HCT116 (cell line): Measurements from ENCODE around the gene CADPS2. TPM values are rescaled to one million over a fixed set of nuclear protein-coding genes. Genes with fewer than 3 reads are reported as not detected.

ENCODE experiments used
- ATAC-seq: fragments of 200-7000 bp; cut with Tn5 transposase; 2 replicates; pipeline ENCODE4 v1.9.1; 2020; ENCODE audit warnings: mild to moderate bottlenecking, moderate library complexity
- BruUV-seq: library from RNA; stranded (reverse); fragments of 400-500 nt; replicated peaks from 2 replicates; lab custom pipeline; 2021; lab: Mats Ljungman, UMichigan
- CTCF ChIA-PET: fragments of 300-600 bp; sonication (Branson Sonifier 250); formaldehyde crosslinking; loops from one replicate; lab custom pipeline; 2021; ENCODE audit warnings: antibody characterized with exemption; lab: Charles Lee
- POLR2A ChIA-PET: fragments of 300-600, 350-600 bp; sonication (Branson Sonifier 250); formaldehyde crosslinking; loops from one replicate; lab custom pipeline; 2021; ENCODE audit warnings: antibody characterized with exemption; lab: Charles Lee
- RAD21 ChIA-PET, 2 experiments: fragments of 300-600 bp; sonication (Branson Sonifier 250); formaldehyde crosslinking; loops; one replicate each; lab custom pipeline; 2023; ENCODE audit warnings: low total read pairs in 2 of 2; ENCODE audit not compliant: uncharacterized antibody in 2 of 2, unreplicated experiment in 2 of 2, low non-redundant PET in 1 of 2; lab: Charles Lee
- DNase-seq: peaks from one replicate; pipeline ENCODE4 v3.0.0-alpha.2; 2010; ENCODE audit warnings: low read depth, low spot score
- H2AFZ ChIP-seq: fragments of 200-600 bp; shearing (Covaris generic), sonication (generic); 2 replicates; pipeline ENCODE4 v1.6.1; 2017; ENCODE audit warnings: low read depth, mixed run types, mixed read lengths, antibody characterized with exemption, low read length; ENCODE audit not compliant: poor library complexity, severe bottlenecking
- H3K27ac ChIP-seq: 2 replicates; pipeline ENCODE4 v1.5.1; 2012; ENCODE audit warnings: low read depth, low read length
- H3K27me3 ChIP-seq: fragments of 200-600 bp; sonication (generic); 2 replicates; pipeline ENCODE4 v1.6.1; 2016; ENCODE audit warnings: mixed run types, low read length, mixed read lengths; ENCODE audit not compliant: insufficient read depth
- H3K36me3 ChIP-seq, 2 experiments: fragments of 200-500 bp in 1 of 2; fragments of 200-600 bp in 1 of 2; sonication (Bioruptor generic) in 1 of 2; sonication (generic) in 1 of 2; 2 replicates each; pipeline versions ENCODE4 v1.5.1 to v1.6.1; 2014 to 2016; ENCODE audit warnings: low read length in 2 of 2, inconsistent platforms in 1 of 2, mixed read lengths in 1 of 2, mixed run types in 1 of 2; ENCODE audit not compliant: insufficient read depth in 2 of 2, control insufficient read depth in 1 of 2
- H3K4me1 ChIP-seq, 2 experiments: fragments of 200-600 bp in 1 of 2; sonication (generic) in 1 of 2; 2 replicates each; pipeline versions ENCODE4 v1.5.1 to v1.6.1; 2012 to 2017; ENCODE audit warnings: low read length in 2 of 2, inconsistent platforms in 1 of 2, mild to moderate bottlenecking in 1 of 2, mixed read lengths in 1 of 2, mixed run types in 1 of 2, moderate library complexity in 1 of 2; ENCODE audit not compliant: insufficient read depth in 2 of 2, control insufficient read depth in 1 of 2
- H3K4me2 ChIP-seq: fragments of 200-600 bp; sonication (generic); 2 replicates; pipeline ENCODE4 v1.6.1; 2017; ENCODE audit warnings: mixed run types, low read length, mixed read lengths
- H3K4me3 ChIP-seq, 2 experiments: fragments of 200-600 bp in 1 of 2; sonication (generic) in 1 of 2; replicated peaks in 1 of 2; 2 replicates each; pipeline ENCODE4 v1.5.1; 2011 to 2016; ENCODE audit warnings: low read length in 2 of 2, control low read depth in 1 of 2, low read depth in 1 of 2, mild to moderate bottlenecking in 1 of 2, mixed read lengths in 1 of 2, mixed run types in 1 of 2
- H3K79me2 ChIP-seq: fragments of 200-600 bp; sonication (generic); 2 replicates; pipeline ENCODE4 v1.6.1; 2017; ENCODE audit warnings: mild to moderate bottlenecking, mixed run types, low read length, moderate library complexity, mixed read lengths; ENCODE audit not compliant: insufficient read depth
- H3K9ac ChIP-seq: fragments of 200-600 bp; sonication (generic); 2 replicates; pipeline ENCODE4 v1.6.1; 2016; ENCODE audit warnings: low read length, mixed read lengths
- H3K9me2 ChIP-seq: fragments of 200-600 bp; sonication (generic), shearing (Covaris generic); 2 replicates; pipeline ENCODE4 v1.6.1; 2017; ENCODE audit warnings: mixed run types, mild to moderate bottlenecking, moderate library complexity; ENCODE audit not compliant: insufficient read depth
- H3K9me3 ChIP-seq, 2 experiments: fragments of 200-500 bp in 1 of 2; fragments of 200-600 bp in 1 of 2; sonication (Bioruptor generic) in 1 of 2; sonication (generic) in 1 of 2; 2 replicates each; pipeline ENCODE4 v1.6.1; 2014 to 2017; ENCODE audit warnings: low read length in 2 of 2, mixed read lengths in 2 of 2, inconsistent platforms in 1 of 2, low read depth in 1 of 2, mild to moderate bottlenecking in 1 of 2, mixed run types in 1 of 2, moderate library complexity in 1 of 2; ENCODE audit not compliant: control insufficient read depth in 1 of 2, insufficient read depth in 1 of 2
- H4K20me1 ChIP-seq: fragments of 200-600 bp; sonication (generic), shearing (Covaris generic); 2 replicates; pipeline ENCODE4 v1.6.1; 2017; ENCODE audit warnings: mixed run types, mild to moderate bottlenecking, moderate library complexity; ENCODE audit not compliant: insufficient read depth
- CBX3 ChIP-seq: IDR thresholded peaks from 2 replicates; pipeline ENCODE4 v1.6.1; 2012; ENCODE audit warnings: low read depth
- CTCF ChIP-seq, 3 experiments: fragments of 200-600 bp in 1 of 3; sonication (generic) in 1 of 3; IDR thresholded peaks in 2 of 3; conservative IDR thresholded peaks in 1 of 3; 2 replicates each; pipeline ENCODE4 v1.5.1; 2012 to 2017; ENCODE audit warnings: low read depth in 2 of 3, low read length in 2 of 3, antibody characterized with exemption in 1 of 3, borderline replicate concordance in 1 of 3, control low read depth in 1 of 3, mild to moderate bottlenecking in 1 of 3, mixed read lengths in 1 of 3, mixed run types in 1 of 3, moderate library complexity in 1 of 3; ENCODE audit not compliant: insufficient read depth in 1 of 3
- MAX ChIP-seq: IDR thresholded peaks from 2 replicates; pipeline ENCODE4 v1.6.1; 2012
- POLR2AphosphoS5 ChIP-seq: IDR thresholded peaks from 2 replicates; pipeline ENCODE4 v1.6.1; 2011; ENCODE audit warnings: mild to moderate bottlenecking, low read depth, low read length, moderate library complexity
- intact Hi-C: fragments of 100-400 bp; cut with micrococcal nuclease; formaldehyde crosslinking; loops from 2 replicates; pipeline ENCODE4 v1.10.0; 2022
- total RNA-seq: library from RNA; stranded (reverse); gene quantifications from one replicate; pipeline ENCODE4 v1.2.1, GENCODE V29; 2021; ENCODE audit not compliant: unreplicated experiment

CADPS2 gene
- total RNA-seq, 1 experiment from 2014 or later = 7.5 TPM

DNA sequence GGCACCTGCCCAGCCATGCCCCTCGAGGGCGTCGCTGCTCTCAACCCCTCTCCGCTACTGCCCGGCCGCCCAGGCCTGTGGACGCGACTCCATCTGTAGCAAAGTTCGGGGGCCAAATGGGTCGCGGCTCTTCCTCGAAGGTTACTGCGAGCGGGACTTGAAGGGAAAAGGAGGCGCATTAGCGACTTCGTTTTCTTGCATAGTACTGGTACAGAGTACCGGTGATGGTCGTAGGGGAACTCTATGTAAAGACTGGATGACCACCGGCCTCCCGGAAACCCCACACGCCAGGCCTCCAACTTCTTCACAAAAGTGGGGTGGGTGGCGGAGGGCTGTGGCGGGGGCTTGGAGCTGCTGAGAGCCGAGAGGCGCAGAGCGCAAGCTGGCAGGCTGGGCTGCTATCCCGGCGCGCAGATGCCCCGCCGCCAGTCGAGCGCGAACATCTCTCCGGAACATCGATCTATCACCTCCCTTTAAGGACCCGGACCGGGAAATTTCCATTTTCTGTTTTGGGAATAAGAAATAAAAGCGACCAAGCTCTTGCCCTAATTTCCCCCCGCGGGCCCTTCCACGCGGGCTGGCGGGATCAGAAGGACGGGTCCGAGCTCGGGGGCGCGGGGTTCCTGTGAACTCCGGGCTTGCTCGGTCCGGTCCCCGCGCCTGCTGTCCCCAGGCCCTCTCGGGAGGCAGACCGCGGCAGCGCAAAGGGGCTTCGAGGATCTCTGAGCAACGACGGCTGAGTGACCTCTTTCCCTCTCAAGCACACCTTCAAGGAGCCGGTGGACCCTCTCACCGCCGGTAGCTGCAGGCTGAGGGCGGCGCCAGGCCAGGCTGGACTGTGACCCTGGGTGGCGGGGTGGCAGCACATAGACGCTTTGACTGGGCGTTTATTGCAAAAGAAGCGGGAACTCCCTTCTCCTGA, 569.5 kb downstream of the CADPS2 start:
- Histone ChIP-seq H4K20me1 (no peaks in the 10 kb centered on the region; the same call in 1 of the 2 replicates), H3K27me3 (no peaks in the 10 kb centered on the region), H3K9ac (no peak overlapping the region), H3K36me3 (no peaks in the 10 kb centered on the region), H3K4me2 (no peak overlapping the region), H3K79me2 (no peaks in the 10 kb centered on the region), H3K4me3 (no peak overlapping the region), H3K4me1 (no peaks in the 10 kb centered on the region), H3K9me2 (no peaks in the 10 kb centered on the region), H3K27ac (no peak overlapping the region), H3K9me3 (no peaks in the 10 kb centered on the region), H2AFZ (no peak overlapping the region)
- no TSS peak for BruUV-seq
- ChIA-PET POLR2A (no interaction called here), RAD21 (no interaction called here), CTCF (no interaction called here)
- TF ChIP-seq MAX = no peak
- TF ChIP-seq POLR2AphosphoS5 = no peak
- TF ChIP-seq CTCF (IDR thresholded peaks at IDR 0.05 in 2 of 3, conservative IDR thresholded peaks at IDR 0.05 in 1 of 3; ENCODE audit: borderline replicate concordance in 1 of 3, insufficient read depth in 1 of 3, low read depth in 2 of 3, low read length in 2 of 3) = no peak
- TF ChIP-seq CBX3 = no peak
- DNase-seq (no peak), ATAC-seq (no peak)
- intact Hi-C loops = no loop called here
